Loucy (cell line): Measurements from ENCODE around the gene HTD2.
A peak's percentile ranks its signal among the peaks of the same experiment; 100 is the strongest.

Experiments
- CTCF ChIP-seq: fragments of 200-600 bp; sonication (generic); conservative IDR thresholded peaks from 2 replicates; pipeline ENCODE4 v1.5.1; 2014; ENCODE audit warnings: mild to moderate bottlenecking, antibody characterized with exemption, low read length
- EZH2phosphoT487 ChIP-seq: fragments of 200-600 bp; IDR thresholded peaks from 2 replicates; pipeline ENCODE4 v1.6.1; 2018; ENCODE audit warnings: antibody characterized with exemption, mild to moderate bottlenecking, moderate library complexity, borderline replicate concordance

GRCh38 chr3:58353722-58354553 is 47.6 kb downstream of the HTD2 start:
- TF ChIP-seq CTCF (peak; percentile 38), EZH2phosphoT487 (no peak)
